Osteocyte (in vitro differentiated cells): ENCODE results near the gene OR10C1. TPM values are rescaled to one million over a fixed set of nuclear protein-coding genes. Genes with fewer than 3 reads are reported as not detected.

Experiments used
- DNase-seq: peaks from one replicate; pipeline ENCODE4 v3.0.0; 2021; ENCODE audit warnings: mixed read lengths; ENCODE audit not compliant: unreplicated experiment; ENCODE audit errors: extremely low spot score
- H3K27ac Mint-ChIP-seq: one replicate; pipeline ENCODE4 v1.8.0; 2021; ENCODE audit warnings: mild to moderate bottlenecking, mixed read lengths; ENCODE audit not compliant: unreplicated experiment
- H3K27me3 Mint-ChIP-seq: one replicate; pipeline ENCODE4 v1.8.0; 2021; ENCODE audit warnings: mixed read lengths; ENCODE audit not compliant: unreplicated experiment
- H3K36me3 Mint-ChIP-seq: one replicate; pipeline ENCODE4 v1.8.0; 2021; ENCODE audit warnings: mixed read lengths; ENCODE audit not compliant: unreplicated experiment
- H3K4me1 Mint-ChIP-seq: one replicate; pipeline ENCODE4 v1.8.0; 2021; ENCODE audit warnings: mixed read lengths; ENCODE audit not compliant: unreplicated experiment
- H3K4me3 Mint-ChIP-seq: one replicate; pipeline ENCODE4 v1.8.0; 2021; ENCODE audit warnings: mild to moderate bottlenecking, moderate library complexity, mixed read lengths; ENCODE audit not compliant: unreplicated experiment
- H3K9me3 Mint-ChIP-seq: one replicate; pipeline ENCODE4 v1.8.0; 2021; ENCODE audit warnings: mixed read lengths; ENCODE audit not compliant: unreplicated experiment
- CTCF ChIP-seq: fragments of 200-600 bp; sonication (generic); IDR thresholded peaks from 2 replicates; pipeline ENCODE4 v1.5.0; 2021; ENCODE audit warnings: antibody characterized with exemption, mild to moderate bottlenecking, moderate library complexity
- total RNA-seq: library from RNA; stranded (reverse); gene quantifications from 2 replicates; pipeline ENCODE4 v1.2.1, GENCODE V29; 2021

The OR10C1 gene
- total RNA-seq, 1 donor from 2014 or later: not detected

GRCh38 chr6:29461021-29461814 is 22.1 kb downstream of the OR10C1 start:
- Mint-ChIP-seq H3K27me3 (no peaks in the 10 kb centered on the region), H3K36me3 (no peaks in the 10 kb centered on the region), H3K9me3 (no peaks in the 10 kb centered on the region), H3K4me3 (no peak overlapping the region), H3K4me1 (no peaks in the 10 kb centered on the region), H3K27ac (no peak overlapping the region)
- TF ChIP-seq CTCF: no peak
- no peak for DNase-seq

- H3K27ac Mint-ChIP-seq: no peak overlapping the region
- H3K36me3 Mint-ChIP-seq: no peaks in the 10 kb centered on the region
- H3K27me3 Mint-ChIP-seq: no peaks in the 10 kb centered on the region
- TF ChIP-seq CTCF: no peak
- no peaks in the 10 kb centered on the region for H3K9me3 Mint-ChIP-seq
- DNase-seq: no peak
- no peak overlapping the region for H3K4me3 Mint-ChIP-seq
- no peaks in the 10 kb centered on the region for H3K4me1 Mint-ChIP-seq
These were observed 22.9 kb downstream of the OR10C1 start for GRCh38 chr6:29462022-29462421.

GRCh38 chr6:29465279-29465678 is 26.2 kb downstream of the OR10C1 start:
- H3K27me3 Mint-ChIP-seq: no peaks in the 10 kb centered on the region
- no peak overlapping the region for H3K4me3 Mint-ChIP-seq
- TF ChIP-seq CTCF: no peak
- H3K36me3 Mint-ChIP-seq: no peaks in the 10 kb centered on the region
- H3K27ac Mint-ChIP-seq: no peak overlapping the region
- H3K4me1 Mint-ChIP-seq: no peaks in the 10 kb centered on the region
- H3K9me3 Mint-ChIP-seq: no peaks in the 10 kb centered on the region
- DNase-seq: no peak

GRCh38 chr6:29465801-29466200 is 26.7 kb downstream of the OR10C1 start:
- Mint-ChIP-seq H3K4me3 (no peak overlapping the region), H3K4me1 (no peaks in the 10 kb centered on the region), H3K27ac (no peak overlapping the region), H3K9me3 (no peaks in the 10 kb centered on the region), H3K27me3 (no peaks in the 10 kb centered on the region), H3K36me3 (no peaks in the 10 kb centered on the region)
- TF ChIP-seq CTCF: no peak
- no peak for DNase-seq

- no peak for DNase-seq
- TF ChIP-seq CTCF: no peak
- Mint-ChIP-seq H3K9me3 (no peaks in the 10 kb centered on the region), H3K36me3 (no peaks in the 10 kb centered on the region), H3K27ac (no peak overlapping the region), H3K4me1 (no peaks in the 10 kb centered on the region), H3K4me3 (no peak overlapping the region), H3K27me3 (no peaks in the 10 kb centered on the region)
These were observed 27.1 kb downstream of the OR10C1 start for GRCh38 chr6:29466241-29466640.
